ENCODE measurements around the gene LPCAT3. TPM values are rescaled to one million over a fixed set of nuclear protein-coding genes. Genes with fewer than 3 reads are reported as not detected.

LPCAT3 gene
- total RNA-seq, 4 donors from 2014 or later: 23.7 to 33.7 (median 26.6) TPM

DNA sequence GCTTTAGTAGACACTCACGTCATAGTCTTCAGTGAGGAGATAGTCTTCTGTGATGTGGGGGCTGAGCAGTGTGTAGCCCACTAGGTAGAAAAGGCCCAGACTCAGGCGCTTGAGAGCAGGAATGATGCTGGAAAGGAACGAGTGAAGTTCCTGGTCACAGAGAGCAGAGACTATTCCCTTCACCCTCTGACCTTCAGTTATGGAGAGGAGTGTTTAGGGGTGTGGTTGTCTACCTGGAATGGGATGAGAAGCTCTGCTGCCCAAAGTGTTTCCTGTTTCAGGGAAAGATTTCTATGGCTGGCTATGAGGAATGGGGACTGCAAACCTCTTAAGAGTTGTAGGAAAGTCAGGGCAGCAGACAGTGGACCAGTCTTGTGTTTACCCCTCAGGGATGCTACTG, 38.8 kb downstream of the LPCAT3 start:
- Histone ChIP-seq H3K27me3 (no peaks in the 10 kb centered on the region), H3K36me3 (peaks cover 0 to 92% of the 10 kb centered on the region in 2 donors), H3K27ac (no peak overlapping the region), H3K9me3 (no peaks in the 10 kb centered on the region), H3K4me3 (no peak overlapping the region), H3K4me1 (no peaks in the 10 kb centered on the region)
- ATAC-seq: no peak
- no peak for TF ChIP-seq POLR2A (IDR thresholded peaks at IDR 0.05)
- no peak for TF ChIP-seq POLR2AphosphoS5 (IDR thresholded peaks at IDR 0.05)
- TF ChIP-seq EP300 (IDR thresholded peaks at IDR 0.05): no peak
- TF ChIP-seq, protein P1, sequence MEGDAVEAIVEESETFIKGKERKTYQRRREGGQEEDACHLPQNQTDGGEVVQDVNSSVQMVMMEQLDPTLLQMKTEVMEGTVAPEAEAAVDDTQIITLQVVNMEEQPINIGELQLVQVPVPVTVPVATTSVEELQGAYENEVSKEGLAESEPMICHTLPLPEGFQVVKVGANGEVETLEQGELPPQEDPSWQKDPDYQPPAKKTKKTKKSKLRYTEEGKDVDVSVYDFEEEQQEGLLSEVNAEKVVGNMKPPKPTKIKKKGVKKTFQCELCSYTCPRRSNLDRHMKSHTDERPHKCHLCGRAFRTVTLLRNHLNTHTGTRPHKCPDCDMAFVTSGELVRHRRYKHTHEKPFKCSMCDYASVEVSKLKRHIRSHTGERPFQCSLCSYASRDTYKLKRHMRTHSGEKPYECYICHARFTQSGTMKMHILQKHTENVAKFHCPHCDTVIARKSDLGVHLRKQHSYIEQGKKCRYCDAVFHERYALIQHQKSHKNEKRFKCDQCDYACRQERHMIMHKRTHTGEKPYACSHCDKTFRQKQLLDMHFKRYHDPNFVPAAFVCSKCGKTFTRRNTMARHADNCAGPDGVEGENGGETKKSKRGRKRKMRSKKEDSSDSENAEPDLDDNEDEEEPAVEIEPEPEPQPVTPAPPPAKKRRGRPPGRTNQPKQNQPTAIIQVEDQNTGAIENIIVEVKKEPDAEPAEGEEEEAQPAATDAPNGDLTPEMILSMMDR (IDR thresholded peaks at IDR 0.05): no peak
- WGBS, 2 donors (ENCODE audit: low coverage in 1 of 2): 55 to 76% methylated on average over 2 to 3 of the region's 3 CpGs

DNA sequence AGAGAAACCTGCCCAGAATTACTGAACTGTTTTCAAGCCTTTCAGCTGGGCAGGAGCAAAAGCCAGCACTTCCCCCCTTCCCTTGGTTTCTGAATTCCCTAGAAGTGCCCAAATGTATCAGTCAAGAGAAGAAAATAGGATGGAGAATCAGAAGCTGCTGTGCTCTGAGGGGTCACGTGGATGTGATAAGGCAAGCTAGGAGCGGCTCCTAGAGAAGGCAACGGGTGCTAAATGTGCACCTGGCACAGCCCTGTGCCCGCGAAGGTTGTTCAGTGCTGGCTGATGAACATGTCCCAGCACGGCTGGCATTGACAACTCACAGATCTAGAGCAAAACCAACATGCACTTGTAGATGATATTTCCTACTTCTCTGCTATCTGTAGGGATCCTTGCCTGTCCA, 39.3 kb downstream of the LPCAT3 start:
- WGBS, 2 donors (ENCODE audit: low coverage in 1 of 2): 85% methylated on average over 6 of the region's 6 CpGs; no CpG with 5 or more reads in 1 of the 2 donors
- Histone ChIP-seq H3K36me3 (peaks cover 0 to 96% of the 10 kb centered on the region in 2 donors), H3K4me1 (no peaks in the 10 kb centered on the region), H3K9me3 (no peaks in the 10 kb centered on the region), H3K27me3 (no peaks in the 10 kb centered on the region), H3K4me3 (no peak overlapping the region), H3K27ac (no peak overlapping the region)
- TF ChIP-seq POLR2AphosphoS5 (IDR thresholded peaks at IDR 0.05) (no peak), EP300 (IDR thresholded peaks at IDR 0.05) (no peak), POLR2A (IDR thresholded peaks at IDR 0.05) (no peak)
- TF ChIP-seq, protein P1 (IDR thresholded peaks at IDR 0.05): no peak
- no peak for ATAC-seq

DNA sequence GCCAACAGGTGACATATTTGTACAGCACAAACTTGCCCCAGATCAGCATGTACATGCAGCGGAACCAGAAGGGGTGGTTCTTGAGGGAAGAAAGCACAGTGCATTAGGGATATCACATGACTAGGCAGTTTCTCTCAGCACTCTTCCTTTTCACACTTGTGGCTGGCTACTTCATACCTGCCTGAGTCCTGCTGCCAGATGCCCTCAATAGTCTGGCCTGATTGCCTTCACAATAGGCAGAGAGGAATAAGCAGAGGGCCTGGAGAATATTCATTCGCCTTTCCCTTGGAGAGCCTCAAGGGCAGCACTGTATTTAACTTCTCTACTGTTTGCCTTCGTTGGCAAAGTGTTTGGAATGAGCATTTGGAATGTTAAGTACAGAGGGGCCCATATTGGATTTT, 39.7 kb downstream of the LPCAT3 start:
- H3K4me3 ChIP-seq: no peak overlapping the region
- 60 to 75% methylated on average over 2 of the region's 3 CpGs for WGBS, 2 donors (ENCODE audit: low coverage in 1 of 2)
- TF ChIP-seq EP300 (IDR thresholded peaks at IDR 0.05) (no peak), POLR2AphosphoS5 (IDR thresholded peaks at IDR 0.05) (no peak), POLR2A (IDR thresholded peaks at IDR 0.05) (no peak)
- TF ChIP-seq, protein P1 (IDR thresholded peaks at IDR 0.05): no peak
- H3K27me3 ChIP-seq: no peaks in the 10 kb centered on the region
- no peaks in the 10 kb centered on the region for H3K4me1 ChIP-seq
- H3K27ac ChIP-seq: no peak overlapping the region
- H3K36me3 ChIP-seq: peaks cover 0 to 99% of the 10 kb centered on the region in 2 donors
- H3K9me3 ChIP-seq: no peaks in the 10 kb centered on the region
- ATAC-seq: no peak

DNA sequence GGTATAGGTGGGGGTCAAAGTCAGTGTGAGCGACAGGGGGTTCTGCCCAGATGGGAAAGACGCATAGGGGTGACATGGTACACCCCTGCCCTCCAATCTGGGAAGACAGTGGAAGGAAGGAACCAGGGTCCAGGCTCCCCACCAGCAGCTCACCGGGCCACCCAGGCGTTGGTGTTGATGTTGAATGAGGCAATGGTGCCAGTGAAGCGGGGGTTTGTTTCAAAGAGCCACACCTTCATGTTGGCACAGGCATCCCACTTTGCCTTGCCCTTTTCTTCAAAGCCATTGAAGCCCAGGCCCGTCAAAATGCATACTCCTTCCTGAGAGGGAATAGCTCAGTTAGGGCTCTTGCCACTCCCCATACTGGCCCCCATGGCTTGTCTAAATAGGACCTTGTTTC, 40.1 kb downstream of the LPCAT3 start:
- Histone ChIP-seq H3K4me3 (no peak overlapping the region), H3K4me1 (no peaks in the 10 kb centered on the region), H3K27ac (no peak overlapping the region), H3K9me3 (no peaks in the 10 kb centered on the region), H3K27me3 (no peaks in the 10 kb centered on the region), H3K36me3 (peaks cover 0 to 96% of the 10 kb centered on the region in 2 donors)
- 85 to 90% methylated on average over 3 to 5 of the region's 6 CpGs for WGBS, 2 donors (ENCODE audit: low coverage in 1 of 2)
- TF ChIP-seq POLR2AphosphoS5 (IDR thresholded peaks at IDR 0.05): no peak
- no peak for TF ChIP-seq EP300 (IDR thresholded peaks at IDR 0.05)
- TF ChIP-seq, protein P1 (IDR thresholded peaks at IDR 0.05): no peak
- no peak for TF ChIP-seq POLR2A (IDR thresholded peaks at IDR 0.05)
- ATAC-seq: no peak

DNA sequence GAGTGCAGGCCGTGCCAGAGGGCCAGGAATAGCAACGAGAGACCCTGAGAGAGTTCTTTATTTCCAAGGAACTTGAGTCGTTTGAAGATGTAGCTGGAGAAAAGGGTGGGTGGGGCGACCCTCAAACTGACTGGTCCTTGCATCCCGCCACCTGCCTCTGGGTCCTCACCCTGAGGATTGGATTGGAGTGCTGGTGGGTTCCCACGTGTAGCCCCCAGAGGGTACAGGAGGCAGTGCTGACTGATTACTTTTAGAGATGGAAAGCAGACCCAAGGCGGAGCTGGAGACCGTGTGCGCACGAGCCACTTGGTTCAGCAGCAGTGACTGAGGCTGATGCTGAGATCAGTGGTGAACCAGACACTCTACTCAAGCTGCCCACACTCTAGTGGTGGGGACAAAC, 40.6 kb downstream of the LPCAT3 start:
- Histone ChIP-seq H3K4me1 (peaks cover 0 to 4% (median 0%) of the 10 kb centered on the region in 3 donors), H3K27me3 (no peaks in the 10 kb centered on the region), H3K27ac (no peak overlapping the region), H3K4me3 (no peak overlapping the region), H3K9me3 (no peaks in the 10 kb centered on the region), H3K36me3 (peaks cover 0 to 90% of the 10 kb centered on the region in 2 donors)
- WGBS, 2 donors (ENCODE audit: low coverage in 1 of 2): 68% methylated on average over 7 of the region's 10 CpGs; no CpG with 5 or more reads in 1 of the 2 donors
- no peak for TF ChIP-seq POLR2A (IDR thresholded peaks at IDR 0.05)
- TF ChIP-seq, protein P1 (IDR thresholded peaks at IDR 0.05): no peak
- no peak for TF ChIP-seq POLR2AphosphoS5 (IDR thresholded peaks at IDR 0.05)
- TF ChIP-seq EP300 (IDR thresholded peaks at IDR 0.05): no peak
- no peak for ATAC-seq
